H9 (cell line): Measurements from ENCODE around the gene ZNF691. TPM values are rescaled to one million over a fixed set of nuclear protein-coding genes. Genes with fewer than 3 reads are reported as not detected.
"Not testable (repeated sequence)": the region's sequence is repeated elsewhere in the genome, so short reads cannot be mapped to it uniquely, and the experiment has no call there.

Experiments
- DNase-seq: peaks from one replicate; pipeline ENCODE4 v3.0.0-alpha.2; 2017
- H2AFZ ChIP-seq: one replicate; pipeline ENCODE4 v1.6.1; 2013; ENCODE audit warnings: mild to moderate bottlenecking, low read length, control low read depth, moderate library complexity
- H2AK5ac ChIP-seq: 2 replicates; pipeline ENCODE4 v1.6.1; 2013; ENCODE audit warnings: low read length, control low read depth, mixed read lengths; ENCODE audit not compliant: insufficient read length
- H2BK120ac ChIP-seq: one replicate; pipeline ENCODE4 v1.6.1; 2013; ENCODE audit warnings: low read depth, mild to moderate bottlenecking, low read length, control low read depth, inconsistent platforms; ENCODE audit not compliant: poor library complexity, severe bottlenecking
- H2BK12ac ChIP-seq: 2 replicates; pipeline ENCODE4 v1.6.1; 2013; ENCODE audit warnings: low read length, control low read depth, mixed read lengths, low read depth; ENCODE audit not compliant: insufficient read length
- H2BK15ac ChIP-seq: 2 replicates; pipeline ENCODE4 v1.6.1; 2013; ENCODE audit warnings: low read depth, low read length, control low read depth
- H2BK20ac ChIP-seq: one replicate; pipeline ENCODE4 v1.6.1; 2013; ENCODE audit warnings: low read depth, mild to moderate bottlenecking, low read length, control low read depth, inconsistent platforms; ENCODE audit not compliant: poor library complexity, severe bottlenecking
- H2BK5ac ChIP-seq: 2 replicates; pipeline ENCODE4 v1.6.1; 2013; ENCODE audit warnings: low read length, control low read depth, mixed read lengths; ENCODE audit not compliant: insufficient read length
- H3K14ac ChIP-seq: 2 replicates; pipeline ENCODE4 v1.6.1; 2013; ENCODE audit warnings: low read length, control low read depth; ENCODE audit not compliant: insufficient read depth
- H3K18ac ChIP-seq: 2 replicates; pipeline ENCODE4 v1.6.1; 2013; ENCODE audit warnings: low read depth, mild to moderate bottlenecking, mixed read lengths, low read length, control low read depth; ENCODE audit not compliant: insufficient read length
- H3K23ac ChIP-seq: 2 replicates; pipeline ENCODE4 v1.6.1; 2013; ENCODE audit warnings: low read length, control low read depth, mixed read lengths, low read depth; ENCODE audit not compliant: insufficient read length
- H3K23me2 ChIP-seq: 2 replicates; pipeline ENCODE4 v1.6.1; 2013; ENCODE audit warnings: low read depth, mild to moderate bottlenecking, mixed read lengths, low read length, control low read depth; ENCODE audit not compliant: insufficient read length, poor library complexity, severe bottlenecking
- H3K27ac ChIP-seq: 2 replicates; pipeline ENCODE4 v1.5.1; 2013; ENCODE audit warnings: low read length, control low read depth, mixed read lengths, low read depth; ENCODE audit not compliant: insufficient read length
- H3K27me3 ChIP-seq: 2 replicates; pipeline ENCODE4 v1.6.1; 2013; ENCODE audit warnings: low read length, control low read depth, inconsistent platforms; ENCODE audit not compliant: insufficient read depth
- H3K4ac ChIP-seq: 2 replicates; pipeline ENCODE4 v1.6.1; 2013; ENCODE audit warnings: low read depth, mild to moderate bottlenecking, control low read depth, inconsistent platforms, low read length, moderate library complexity
- H3K4me1 ChIP-seq: 2 replicates; pipeline ENCODE4 v1.6.1; 2013; ENCODE audit warnings: low read length, control low read depth, inconsistent platforms; ENCODE audit not compliant: insufficient read depth
- H3K4me2 ChIP-seq: 2 replicates; pipeline ENCODE4 v1.6.1; 2013; ENCODE audit warnings: low read length, control low read depth, mixed read lengths; ENCODE audit not compliant: insufficient read length, insufficient read depth
- H3K56ac ChIP-seq: 2 replicates; pipeline ENCODE4 v1.6.1; 2013; ENCODE audit warnings: low read depth, mild to moderate bottlenecking, mixed read lengths, low read length, control low read depth; ENCODE audit not compliant: insufficient read length
- H3K79me1 ChIP-seq: 2 replicates; pipeline ENCODE4 v1.6.1; 2013; ENCODE audit warnings: low read depth, mild to moderate bottlenecking, moderate library complexity, low read length, control low read depth, inconsistent platforms; ENCODE audit not compliant: insufficient read depth, poor library complexity, severe bottlenecking
- H3K79me2 ChIP-seq: 2 replicates; pipeline ENCODE4 v1.6.1; 2013; ENCODE audit warnings: low read length, control low read depth, inconsistent platforms; ENCODE audit not compliant: insufficient read depth
- H3K9ac ChIP-seq: 2 replicates; pipeline ENCODE4 v1.6.1; 2013; ENCODE audit warnings: low read length, control low read depth, mixed read lengths; ENCODE audit not compliant: insufficient read length; ENCODE audit errors: extremely low read depth
- H3K9me3 ChIP-seq: one replicate; pipeline ENCODE4 v1.6.1; 2013; ENCODE audit warnings: low read depth, low read length, inconsistent platforms; ENCODE audit not compliant: control insufficient read depth
- H3T11ph ChIP-seq: one replicate; pipeline ENCODE4 v1.6.1; 2013; ENCODE audit warnings: mild to moderate bottlenecking, low read length, control low read depth, inconsistent platforms
- H4K20me1 ChIP-seq: one replicate; pipeline ENCODE4 v1.6.1; 2013; ENCODE audit not compliant: control insufficient read depth, insufficient read length, insufficient read depth
- H4K5ac ChIP-seq: 2 replicates; pipeline ENCODE4 v1.6.1; 2013; ENCODE audit warnings: low read depth, mild to moderate bottlenecking, mixed read lengths, low read length, control low read depth; ENCODE audit not compliant: insufficient read length
- H4K8ac ChIP-seq: replicated peaks from 2 replicates; pipeline ENCODE4 v1.6.1; 2013; ENCODE audit warnings: low read length, control low read depth, mixed read lengths, low read depth; ENCODE audit not compliant: insufficient read length
- H4K91ac ChIP-seq: 2 replicates; pipeline ENCODE4 v1.6.1; 2013; ENCODE audit warnings: low read depth, mild to moderate bottlenecking, moderate library complexity, mixed read lengths, low read length, control low read depth; ENCODE audit not compliant: insufficient read length
- H3K27ac Mint-ChIP-seq, 3 experiments: 2 replicates in 2 of 3; 3 replicates in 1 of 3; pipeline ENCODE4 v1.8.0; 2020 to 2021; ENCODE audit warnings: mixed read lengths in 3 of 3, mild to moderate bottlenecking in 1 of 3, moderate library complexity in 1 of 3
- H3K27me3 Mint-ChIP-seq: 2 replicates; pipeline ENCODE4 v1.8.0; 2021; ENCODE audit warnings: low read depth, mild to moderate bottlenecking, moderate library complexity, mixed read lengths
- H3K36me3 Mint-ChIP-seq, 3 experiments: 2 replicates in 2 of 3; 3 replicates in 1 of 3; pipeline ENCODE4 v1.8.0; 2020 to 2021; ENCODE audit warnings: low read depth in 3 of 3, mixed read lengths in 3 of 3; ENCODE audit not compliant: insufficient read depth in 1 of 3
- H3K4me1 Mint-ChIP-seq, 2 experiments: 2 replicates each; pipeline ENCODE4 v1.8.0; 2020; ENCODE audit warnings: mixed read lengths in 2 of 2
- H3K4me3 Mint-ChIP-seq, 2 experiments: 2 replicates in 1 of 2; 3 replicates in 1 of 2; pipeline ENCODE4 v1.8.0; 2020 to 2021; ENCODE audit warnings: mild to moderate bottlenecking in 2 of 2, mixed read lengths in 2 of 2, moderate library complexity in 1 of 2
- H3K9me3 Mint-ChIP-seq, 2 experiments: 2 replicates in 1 of 2; 3 replicates in 1 of 2; pipeline ENCODE4 v1.8.0; 2020; ENCODE audit warnings: mild to moderate bottlenecking in 2 of 2, mixed read lengths in 2 of 2, moderate library complexity in 1 of 2
- CTCF ChIP-seq: fragments of 200-600 bp; sonication (generic); conservative IDR thresholded peaks from 3 replicates; pipeline ENCODE4 v1.8.0; 2021; ENCODE audit warnings: antibody characterized with exemption, mild to moderate bottlenecking
- WGBS: extraction: QIAGEN DNeasy Blood & Tissue Kit; methylation state at CpG from one replicate; pipeline ENCODE4 v1.1.7; 2013; ENCODE audit warnings: missing lambda C conversion rate, low lambda C conversion rate, mixed read lengths; ENCODE audit not compliant: insufficient read length; ENCODE audit errors: extremely low coverage; 5-methylcytosine and 5-hydroxymethylcytosine counted together
- total RNA-seq: library from RNA; stranded (reverse); gene quantifications from 2 replicates; pipeline ENCODE4 v1.2.1, GENCODE V29; 2021

ZNF691 gene
- total RNA-seq, 1 experiment from 2014 or later, result 20.1 TPM

DNA sequence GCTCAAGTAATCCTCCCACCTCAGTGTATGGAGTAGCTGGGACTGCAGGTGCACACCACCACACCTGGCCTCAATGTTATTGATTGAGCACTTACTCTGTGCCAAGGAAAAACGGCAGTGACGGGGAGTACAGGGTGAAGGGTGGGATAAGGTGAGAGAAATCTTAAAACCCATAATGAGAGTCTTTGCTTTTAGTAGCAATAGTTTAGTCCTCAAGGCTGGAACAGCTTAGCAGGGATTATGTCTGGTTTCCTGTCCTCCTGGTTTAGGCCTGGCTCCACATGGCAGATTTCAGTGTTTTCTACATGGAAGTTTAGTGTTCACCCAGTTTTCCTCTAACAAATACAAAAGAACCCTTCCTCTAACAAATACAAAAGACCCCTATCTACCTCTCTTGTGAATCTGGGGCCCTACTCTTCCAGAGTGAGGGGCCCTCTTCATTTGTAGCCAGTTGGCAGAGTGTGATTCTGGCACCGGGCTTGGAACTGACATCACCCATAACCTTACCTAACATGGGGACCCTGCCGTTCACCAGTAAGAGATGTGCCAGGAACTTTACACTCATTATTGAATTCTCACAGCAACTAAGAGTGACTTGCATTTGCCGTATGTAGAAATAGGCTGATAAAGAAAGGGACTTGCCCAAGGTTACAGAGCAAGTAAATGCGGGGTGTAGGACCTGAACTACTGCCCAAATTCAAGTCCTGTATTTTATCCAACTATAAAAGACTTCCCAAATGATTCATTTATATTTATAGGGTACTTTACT is 6.9 kb downstream of the ZNF691 start:
- no peak overlapping the region for H3K4me3 Mint-ChIP-seq
- no peak overlapping the region for H4K91ac ChIP-seq
- no CpG with 5 or more reads among the region's 6 CpGs for WGBS
- no peak overlapping the region for H2BK12ac ChIP-seq
- H3K27ac Mint-ChIP-seq, result peak overlapping the region in 1 of 3 experiments; percentile 66; a peak in 1 of 7 replicates
- H3K18ac ChIP-seq, result no peak overlapping the region
- H2BK15ac ChIP-seq, result no peak overlapping the region
- no peak overlapping the region for H2BK20ac ChIP-seq
- no peak overlapping the region for H3K9ac ChIP-seq
- H3K79me1 ChIP-seq, result no peaks in the 10 kb centered on the region
- H2BK120ac ChIP-seq, result no peak overlapping the region
- H3K56ac ChIP-seq, result no peak overlapping the region
- H3K27me3 Mint-ChIP-seq, result peaks cover 3% of the 10 kb centered on the region
- no peaks in the 10 kb centered on the region for H3K9me3 ChIP-seq
- H2AFZ ChIP-seq, result no peak overlapping the region
- H4K20me1 ChIP-seq, result no peaks in the 10 kb centered on the region
- no peak overlapping the region for H4K8ac ChIP-seq
- H3K27ac ChIP-seq, result no peak overlapping the region
- no peak overlapping the region for H3K14ac ChIP-seq
- H2BK5ac ChIP-seq, result no peak overlapping the region
- H3K27me3 ChIP-seq, result no peaks in the 10 kb centered on the region
- TF ChIP-seq CTCF, result no peak
- H3T11ph ChIP-seq, result no peak overlapping the region
- peaks cover 45 to 60% (median 59%) of the 10 kb centered on the region in 3 experiments for H3K36me3 Mint-ChIP-seq
- no peak overlapping the region for H3K4me2 ChIP-seq
- peaks cover 15 to 16% of the 10 kb centered on the region in 2 experiments; a peak in 4 of 5 replicates for H3K9me3 Mint-ChIP-seq
- no peaks in the 10 kb centered on the region for H3K23me2 ChIP-seq
- no peak overlapping the region for H3K23ac ChIP-seq
- H4K5ac ChIP-seq, result no peak overlapping the region
- peaks cover 3% of the 10 kb centered on the region in 2 experiments; a peak in 2 of 4 replicates for H3K4me1 Mint-ChIP-seq
- H3K4me1 ChIP-seq, result no peaks in the 10 kb centered on the region; the same call in 1 of the 2 replicates
- no peak overlapping the region for H2AK5ac ChIP-seq
- no peak for DNase-seq
- no peak overlapping the region for H3K4ac ChIP-seq
- H3K79me2 ChIP-seq, result no peaks in the 10 kb centered on the region

- H3K79me2 ChIP-seq, H3K4me2 ChIP-seq, H3K27ac Mint-ChIP-seq, H3T11ph ChIP-seq, H3K14ac ChIP-seq, H2AK5ac ChIP-seq, H3K4me1 Mint-ChIP-seq, H3K23ac ChIP-seq, H2BK20ac ChIP-seq, H3K27ac ChIP-seq, H3K9me3 ChIP-seq, H2AFZ ChIP-seq, H2BK15ac ChIP-seq, H4K5ac ChIP-seq, H4K20me1 ChIP-seq, H3K4me1 ChIP-seq, H2BK120ac ChIP-seq, DNase-seq, H3K56ac ChIP-seq, H3K9ac ChIP-seq, H3K79me1 ChIP-seq, H4K91ac ChIP-seq, H3K4me3 Mint-ChIP-seq, H3K23me2 ChIP-seq, H4K8ac ChIP-seq, H3K18ac ChIP-seq, H2BK5ac ChIP-seq, H3K4ac ChIP-seq, H2BK12ac ChIP-seq, H3K27me3 ChIP-seq: not testable (repeated sequence)
- no CpG with 5 or more reads among the region's 3 CpGs for WGBS
- Mint-ChIP-seq H3K9me3 (peaks cover 22 to 30% of the 10 kb centered on the region in 2 experiments), H3K36me3 (peaks cover 23 to 39% (median 38%) of the 10 kb centered on the region in 3 experiments), H3K27me3 (peaks cover 14% of the 10 kb centered on the region)
Measured at GRCh38 chr1:42856554-42856953, 10.1 kb downstream of the ZNF691 start.
